Stimulated activated memory B cell treated with anti-CD40 and anti-IgM and Interleukin-4, amounts not matched to agents 10 μg/mL and 1 μg/mL and 100 μg/mL, for 72 hours (primary cell): Measurements from ENCODE around the gene CORO1C.

Experiments
- ATAC-seq: fragments of 150-1000 bp; cut with Tn5 transposase; 2 replicates; pipeline ENCODE4 v1.10.0; 2021
- H3K27ac Mint-ChIP-seq: one replicate; pipeline ENCODE4 v1.8.0; 2022; ENCODE audit warnings: mild to moderate bottlenecking, mixed read lengths
- H3K27me3 Mint-ChIP-seq: one replicate; pipeline ENCODE4 v1.8.0; 2022; ENCODE audit warnings: mixed read lengths
- H3K36me3 Mint-ChIP-seq: one replicate; pipeline ENCODE4 v1.8.0; 2022; ENCODE audit warnings: mixed read lengths
- H3K4me1 Mint-ChIP-seq: one replicate; pipeline ENCODE4 v1.8.0; 2022; ENCODE audit warnings: mixed read lengths
- H3K4me3 Mint-ChIP-seq: one replicate; pipeline ENCODE4 v1.8.0; 2022; ENCODE audit warnings: mild to moderate bottlenecking, moderate library complexity, mixed read lengths
- H3K9me3 Mint-ChIP-seq: one replicate; pipeline ENCODE4 v1.8.0; 2022; ENCODE audit warnings: mixed read lengths

CORO1C gene

DNA sequence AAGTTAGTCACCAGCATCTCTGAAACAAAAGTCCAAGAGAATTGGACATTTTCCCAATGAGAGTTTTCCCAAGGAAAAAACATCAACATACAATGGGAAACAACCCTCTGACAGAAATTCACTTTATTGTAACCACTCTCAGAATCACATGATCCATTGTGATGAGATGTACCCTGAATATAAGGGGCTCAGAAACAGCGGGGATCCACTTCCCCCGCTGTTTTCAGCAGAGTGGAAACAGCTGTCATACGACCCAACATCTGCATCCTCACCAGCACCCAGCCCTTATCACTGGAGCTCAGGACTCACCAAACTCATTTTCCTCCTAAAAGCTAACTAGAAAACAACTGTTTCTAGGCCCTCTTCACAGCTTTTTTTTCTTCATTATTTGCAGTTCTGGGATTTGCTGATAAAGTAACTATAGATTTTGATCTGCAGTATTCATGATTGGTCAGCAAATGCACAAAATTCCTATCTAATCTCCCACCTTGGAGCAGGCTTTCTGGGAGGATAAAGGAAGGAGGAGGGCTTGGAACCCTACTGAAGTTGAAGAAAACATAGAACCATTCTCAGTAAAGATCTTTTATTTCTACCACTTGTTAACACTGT is 31.3 kb downstream of the CORO1C start:
- Mint-ChIP-seq H3K4me3 (no peak overlapping the region), H3K9me3 (no peaks in the 10 kb centered on the region), H3K4me1 (peaks cover 34% of the 10 kb centered on the region), H3K36me3 (peaks cover 48% of the 10 kb centered on the region), H3K27ac (no peak overlapping the region), H3K27me3 (no peaks in the 10 kb centered on the region)
- ATAC-seq, result no peak

DNA sequence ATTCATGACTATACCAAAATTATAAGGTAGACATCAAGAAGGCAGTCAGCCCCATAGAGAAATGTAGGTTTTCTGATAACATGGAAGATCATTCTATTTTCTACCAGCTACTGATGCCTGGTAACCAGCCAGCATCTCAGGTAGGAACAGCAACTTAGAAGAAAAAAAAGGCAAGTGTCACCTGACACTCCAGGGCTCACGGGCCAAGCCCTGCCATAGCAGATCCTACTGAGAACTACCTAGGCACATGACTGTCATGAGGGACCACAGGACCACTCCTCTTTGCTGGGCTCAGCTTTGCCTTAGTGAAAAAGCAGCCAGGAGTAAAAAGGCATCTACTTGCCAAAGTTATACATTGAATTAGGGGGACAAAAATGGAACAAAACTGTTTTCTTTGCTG is 33.4 kb downstream of the CORO1C start:
- Mint-ChIP-seq H3K9me3 (no peaks in the 10 kb centered on the region), H3K36me3 (peaks cover 50% of the 10 kb centered on the region), H3K4me3 (no peak overlapping the region), H3K27me3 (no peaks in the 10 kb centered on the region), H3K4me1 (peaks cover 34% of the 10 kb centered on the region), H3K27ac (no peak overlapping the region)
- no peak for ATAC-seq

DNA sequence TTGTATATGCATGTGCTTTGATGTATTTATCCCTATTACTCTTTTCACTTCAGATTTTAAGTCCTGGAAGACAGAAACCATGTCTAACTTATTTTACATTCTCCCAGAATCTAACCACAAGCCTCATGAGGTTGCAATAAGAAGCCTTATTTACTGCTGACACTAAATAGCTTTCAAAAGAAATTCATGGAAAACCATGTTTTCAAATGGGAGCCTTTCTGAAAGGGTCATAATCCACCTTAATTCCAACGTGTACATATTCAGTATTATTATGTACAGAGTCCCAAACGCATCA is 34.4 kb downstream of the CORO1C start:
- Mint-ChIP-seq H3K4me3 (no peak overlapping the region), H3K27ac (no peak overlapping the region), H3K36me3 (peaks cover 50% of the 10 kb centered on the region), H3K27me3 (no peaks in the 10 kb centered on the region), H3K4me1 (peaks cover 36% of the 10 kb centered on the region), H3K9me3 (no peaks in the 10 kb centered on the region)
- no peak for ATAC-seq

DNA sequence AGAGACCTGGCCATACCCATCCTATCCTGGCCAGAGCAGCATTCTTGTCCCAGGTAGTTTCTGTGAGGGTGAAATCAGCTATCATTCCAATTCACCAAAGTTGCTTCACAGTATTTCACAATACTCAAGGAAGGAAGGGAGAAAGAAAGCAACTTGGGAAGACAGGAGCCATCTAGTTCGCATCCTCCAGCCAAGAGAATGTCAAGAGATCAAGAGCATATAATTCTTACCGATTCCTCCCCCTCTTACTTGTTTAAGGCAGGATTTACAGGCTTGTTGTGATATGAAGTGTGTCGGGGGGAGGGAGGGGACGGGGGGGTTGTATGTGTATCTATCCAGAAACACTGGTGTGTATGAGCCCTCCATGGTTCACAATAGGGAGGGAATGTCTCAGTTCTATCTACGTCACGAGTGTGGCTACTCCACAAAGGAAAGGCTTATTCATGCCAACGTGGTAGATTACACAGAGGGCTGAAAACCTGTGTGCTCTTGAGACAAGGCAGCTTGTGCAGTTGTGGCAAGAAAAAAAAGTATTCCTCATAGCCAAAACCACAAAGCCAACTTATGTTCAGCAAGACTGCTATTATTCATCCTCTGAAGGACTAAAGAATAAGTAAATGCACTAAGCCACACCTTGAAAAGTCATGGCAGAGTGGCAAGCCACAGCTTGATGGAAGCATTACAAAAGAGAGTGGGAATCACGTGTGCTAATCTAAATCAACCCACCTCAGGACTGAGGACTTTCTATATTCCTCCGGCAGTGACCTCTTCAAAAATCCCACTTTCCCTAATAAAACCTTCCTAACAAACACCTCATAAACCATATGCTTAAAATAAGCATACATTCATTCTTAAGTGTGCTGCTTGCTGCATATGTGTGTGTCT is 35.0 kb downstream of the CORO1C start:
- no peak for ATAC-seq
- Mint-ChIP-seq H3K4me3 (no peak overlapping the region), H3K4me1 (peaks cover 37% of the 10 kb centered on the region), H3K9me3 (no peaks in the 10 kb centered on the region), H3K27me3 (no peaks in the 10 kb centered on the region), H3K36me3 (peaks cover 50% of the 10 kb centered on the region), H3K27ac (peak overlapping the region; percentile 38)

DNA sequence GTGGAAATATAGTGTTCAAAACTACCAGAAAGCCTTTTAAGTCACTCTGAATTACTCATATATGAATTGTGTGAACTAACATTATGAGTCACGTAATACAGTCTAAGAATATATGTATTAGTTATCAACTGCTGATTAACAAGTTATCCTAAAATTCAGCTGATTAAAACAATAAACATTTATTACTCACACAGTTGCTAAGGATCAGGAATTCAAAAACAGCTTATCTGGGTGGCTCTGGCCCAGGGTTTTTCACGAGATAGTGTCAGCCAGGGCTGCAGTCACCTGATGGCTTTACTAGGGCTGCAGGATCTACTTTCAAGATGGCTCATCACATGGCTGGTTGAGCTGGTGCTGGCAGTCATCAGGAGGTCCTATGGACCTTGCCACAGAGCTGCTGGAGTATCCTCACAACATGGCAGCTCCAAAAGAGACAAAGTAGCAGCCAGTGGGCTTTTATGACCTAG is 36.5 kb downstream of the CORO1C start:
- ATAC-seq, result no peak
- Mint-ChIP-seq H3K4me3 (no peak overlapping the region), H3K27me3 (no peaks in the 10 kb centered on the region), H3K4me1 (peaks cover 52% of the 10 kb centered on the region), H3K27ac (peak overlapping the region; percentile 35), H3K9me3 (no peaks in the 10 kb centered on the region), H3K36me3 (peaks cover 35% of the 10 kb centered on the region)

DNA sequence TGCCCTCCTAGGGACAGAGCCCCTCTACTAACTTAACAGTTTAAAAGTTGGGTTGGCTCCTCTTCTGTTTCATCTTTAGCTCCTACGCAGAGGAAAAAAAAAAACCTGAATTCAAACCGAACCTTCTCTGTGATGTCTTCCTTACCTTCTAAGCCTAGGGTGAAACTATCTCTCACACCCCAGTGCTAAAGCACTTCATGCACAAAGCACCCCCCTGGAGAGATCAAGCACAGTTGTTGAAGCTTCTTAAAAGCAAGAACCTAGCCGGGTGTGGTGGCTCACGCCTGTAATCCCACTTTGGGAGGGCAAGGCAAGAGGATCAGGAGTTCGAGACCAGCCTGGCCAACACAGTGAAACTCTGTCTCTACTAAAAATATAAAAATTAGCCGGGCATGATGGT is 37.6 kb downstream of the CORO1C start:
- Mint-ChIP-seq H3K4me3 (no peak overlapping the region), H3K36me3 (peaks cover 28% of the 10 kb centered on the region), H3K9me3 (no peaks in the 10 kb centered on the region), H3K27ac (peak overlapping the region; percentile 65), H3K27me3 (no peaks in the 10 kb centered on the region), H3K4me1 (peaks cover 60% of the 10 kb centered on the region)
- ATAC-seq, result no peak

DNA sequence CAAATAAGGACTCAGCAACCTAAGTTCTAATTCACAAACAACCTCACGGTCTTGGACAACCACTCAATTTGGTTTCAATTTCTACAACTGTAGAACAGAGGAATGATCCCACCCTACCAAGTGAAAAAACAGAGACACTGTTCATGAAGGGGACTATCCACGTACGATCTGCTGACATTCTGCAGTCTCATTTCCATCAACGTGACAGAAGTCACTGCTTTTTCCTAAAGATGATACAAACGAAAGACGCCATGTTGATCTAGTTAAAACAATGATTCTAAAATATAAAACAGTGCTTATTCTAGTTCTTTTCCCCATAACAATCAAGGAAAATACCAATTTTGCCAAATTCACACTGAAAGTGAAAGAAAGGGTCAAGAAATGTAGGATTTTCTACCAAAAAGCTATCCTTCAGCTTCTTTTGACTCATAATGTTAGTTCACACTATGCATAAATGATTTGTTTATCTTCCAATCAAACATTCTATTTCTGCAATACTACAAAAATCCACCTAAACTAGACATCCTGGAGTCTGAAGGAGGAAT is 38.1 kb downstream of the CORO1C start:
- no peaks in the 10 kb centered on the region for H3K9me3 Mint-ChIP-seq
- H3K4me1 Mint-ChIP-seq, result peaks cover 60% of the 10 kb centered on the region
- no peak for ATAC-seq
- H3K27me3 Mint-ChIP-seq, result no peaks in the 10 kb centered on the region
- no peak overlapping the region for H3K4me3 Mint-ChIP-seq
- H3K36me3 Mint-ChIP-seq, result peaks cover 26% of the 10 kb centered on the region
- H3K27ac Mint-ChIP-seq, result peak overlapping the region; percentile 91

DNA sequence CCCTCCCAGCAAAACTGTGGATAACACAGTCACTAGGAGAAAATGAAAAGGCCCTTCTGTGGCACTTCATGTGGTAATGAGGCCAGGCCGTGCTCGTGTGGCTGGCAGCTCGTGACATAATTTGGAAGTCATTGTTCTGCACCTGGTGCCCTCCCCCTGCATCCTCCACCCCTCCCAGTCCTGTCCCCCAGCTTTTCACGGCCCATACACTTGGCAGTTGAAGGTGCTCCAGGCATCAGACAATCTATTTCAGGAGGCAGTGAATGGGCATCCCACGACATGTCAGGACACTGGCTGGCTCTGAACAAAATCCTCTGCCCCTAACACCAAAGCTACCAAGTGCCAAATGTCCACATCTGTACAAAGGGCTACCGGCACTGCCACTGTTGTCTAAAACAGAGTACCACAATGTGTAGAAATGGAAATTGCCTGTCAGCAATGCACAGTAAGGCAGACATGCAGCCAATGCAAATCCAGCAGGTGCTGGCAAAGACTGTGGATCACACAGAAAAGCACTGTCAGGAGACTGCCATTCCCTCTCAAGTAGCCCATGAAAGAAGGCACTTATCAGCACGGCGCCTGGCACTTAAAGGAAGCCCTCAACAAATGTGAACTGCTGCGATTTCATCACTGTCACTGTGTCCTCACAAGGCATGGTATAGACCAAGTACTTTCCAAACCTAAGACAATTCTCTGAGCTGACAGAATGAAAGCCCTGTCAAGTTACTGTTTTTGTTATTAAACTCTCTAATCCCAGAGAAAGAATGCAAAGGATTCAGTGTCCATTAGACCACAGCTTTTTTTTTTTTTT is 39.1 kb downstream of the CORO1C start:
- Mint-ChIP-seq H3K4me1 (peaks cover 60% of the 10 kb centered on the region), H3K4me3 (peak overlapping the region; percentile 66), H3K27me3 (no peaks in the 10 kb centered on the region), H3K9me3 (no peaks in the 10 kb centered on the region), H3K27ac (peak overlapping the region; percentile 91), H3K36me3 (peaks cover 26% of the 10 kb centered on the region)
- ATAC-seq, result peak; percentile 42

DNA sequence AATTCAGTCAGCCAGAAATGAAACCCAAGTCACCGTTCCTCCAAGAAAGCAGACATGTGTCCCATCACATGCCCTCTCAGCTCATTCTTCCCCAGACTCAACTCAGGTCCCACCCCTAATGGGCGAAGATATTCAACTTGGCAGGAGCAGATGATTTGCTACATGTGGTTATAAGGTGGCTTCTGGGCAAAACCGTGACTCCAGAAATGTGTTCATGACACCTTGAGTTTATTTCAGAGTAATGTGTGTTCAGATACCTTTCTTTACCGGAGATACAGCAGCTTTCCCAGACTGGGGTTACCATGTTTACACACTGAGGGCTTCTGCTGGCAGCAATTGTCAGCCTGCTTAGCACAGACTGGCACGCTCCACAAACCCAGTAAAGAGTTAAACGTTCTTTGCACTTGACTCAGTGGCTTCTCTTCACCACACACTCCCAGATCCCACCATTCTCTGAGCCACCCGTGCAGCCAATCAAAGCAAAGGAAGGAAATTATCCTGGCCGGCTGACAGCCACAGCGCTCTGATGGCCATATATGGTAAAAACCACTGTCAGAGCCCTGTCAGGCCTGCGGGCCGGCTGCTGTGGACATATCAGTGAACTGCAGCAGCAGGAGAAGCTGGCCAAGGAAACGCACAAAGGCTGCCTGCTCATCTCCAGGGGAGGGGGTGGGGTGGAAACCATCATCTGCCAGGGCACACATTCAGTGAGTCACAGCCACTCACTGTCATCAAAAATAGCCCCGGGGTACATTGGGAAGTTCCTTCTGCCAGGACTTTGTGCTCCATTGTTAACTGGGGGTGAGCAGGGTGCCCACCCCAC is 39.9 kb downstream of the CORO1C start:
- peaks cover 60% of the 10 kb centered on the region for H3K4me1 Mint-ChIP-seq
- H3K9me3 Mint-ChIP-seq, result no peaks in the 10 kb centered on the region
- H3K4me3 Mint-ChIP-seq, result peak overlapping the region; percentile 57

DNA sequence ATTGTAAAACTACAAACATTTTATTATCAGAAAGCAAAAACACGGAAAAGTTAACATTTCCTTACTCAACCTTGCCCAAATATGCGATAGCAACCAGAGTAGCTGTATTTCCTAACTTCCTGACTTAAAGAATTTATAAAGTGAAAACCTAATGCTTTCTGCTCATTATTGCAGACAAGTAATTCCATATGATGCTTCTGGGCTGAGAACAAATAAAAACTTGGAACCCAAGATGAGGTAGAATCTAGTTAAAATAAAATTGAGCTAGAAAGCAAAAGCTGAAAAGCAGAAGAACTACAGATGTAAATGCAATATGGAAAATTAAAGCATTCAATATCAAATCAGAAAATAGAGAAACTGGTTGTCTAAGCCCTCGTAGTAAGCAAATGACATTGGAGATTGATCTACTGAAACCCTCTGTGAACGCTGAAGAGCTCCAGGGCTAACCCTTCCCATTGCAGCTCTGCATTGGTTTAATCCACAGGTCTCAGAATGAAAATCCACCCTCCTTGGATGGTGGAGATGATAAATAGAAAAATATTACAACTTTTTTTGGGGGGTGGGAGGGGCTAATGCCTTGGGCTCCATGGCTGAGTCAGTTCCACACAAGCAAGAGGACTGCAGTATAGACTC is 40.7 kb downstream of the CORO1C start:
- H3K4me3 Mint-ChIP-seq, result peak overlapping the region; percentile 57
- H3K4me1 Mint-ChIP-seq, result peaks cover 57% of the 10 kb centered on the region
- H3K27me3 Mint-ChIP-seq, result no peaks in the 10 kb centered on the region
- peaks cover 13% of the 10 kb centered on the region for H3K36me3 Mint-ChIP-seq
- H3K27ac Mint-ChIP-seq, result peak overlapping the region; percentile 91
- H3K9me3 Mint-ChIP-seq, result no peaks in the 10 kb centered on the region
- no peak for ATAC-seq

More for the DNA sequence above, 39.9 kb downstream of the CORO1C start:
- peak; percentile 93 for ATAC-seq
- Mint-ChIP-seq H3K27ac (peak overlapping the region; percentile 91), H3K27me3 (no peaks in the 10 kb centered on the region), H3K36me3 (peaks cover 20% of the 10 kb centered on the region)

DNA sequence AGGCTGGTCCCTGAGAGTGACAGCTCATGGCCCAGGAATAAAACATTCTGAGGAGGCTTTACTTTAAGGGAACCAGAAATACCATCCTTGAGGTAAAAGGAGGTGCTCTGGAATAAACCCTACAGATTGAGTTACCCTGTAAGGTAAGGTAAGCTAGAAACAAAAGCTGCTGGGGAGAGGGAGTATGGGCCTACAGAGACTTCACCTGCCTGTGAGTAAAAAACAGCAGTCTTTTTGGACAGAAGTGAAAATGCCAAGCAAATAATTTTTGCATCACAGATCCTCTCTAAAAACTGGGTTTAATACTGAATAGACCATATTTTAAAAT is 41.2 kb downstream of the CORO1C start:
- no peaks in the 10 kb centered on the region for H3K27me3 Mint-ChIP-seq
- no peak for ATAC-seq
- H3K27ac Mint-ChIP-seq, result peak overlapping the region; percentile 91
- peaks cover 8% of the 10 kb centered on the region for H3K36me3 Mint-ChIP-seq
- no peaks in the 10 kb centered on the region for H3K9me3 Mint-ChIP-seq
- peak overlapping the region; percentile 38 for H3K4me3 Mint-ChIP-seq
- H3K4me1 Mint-ChIP-seq, result peaks cover 60% of the 10 kb centered on the region

DNA sequence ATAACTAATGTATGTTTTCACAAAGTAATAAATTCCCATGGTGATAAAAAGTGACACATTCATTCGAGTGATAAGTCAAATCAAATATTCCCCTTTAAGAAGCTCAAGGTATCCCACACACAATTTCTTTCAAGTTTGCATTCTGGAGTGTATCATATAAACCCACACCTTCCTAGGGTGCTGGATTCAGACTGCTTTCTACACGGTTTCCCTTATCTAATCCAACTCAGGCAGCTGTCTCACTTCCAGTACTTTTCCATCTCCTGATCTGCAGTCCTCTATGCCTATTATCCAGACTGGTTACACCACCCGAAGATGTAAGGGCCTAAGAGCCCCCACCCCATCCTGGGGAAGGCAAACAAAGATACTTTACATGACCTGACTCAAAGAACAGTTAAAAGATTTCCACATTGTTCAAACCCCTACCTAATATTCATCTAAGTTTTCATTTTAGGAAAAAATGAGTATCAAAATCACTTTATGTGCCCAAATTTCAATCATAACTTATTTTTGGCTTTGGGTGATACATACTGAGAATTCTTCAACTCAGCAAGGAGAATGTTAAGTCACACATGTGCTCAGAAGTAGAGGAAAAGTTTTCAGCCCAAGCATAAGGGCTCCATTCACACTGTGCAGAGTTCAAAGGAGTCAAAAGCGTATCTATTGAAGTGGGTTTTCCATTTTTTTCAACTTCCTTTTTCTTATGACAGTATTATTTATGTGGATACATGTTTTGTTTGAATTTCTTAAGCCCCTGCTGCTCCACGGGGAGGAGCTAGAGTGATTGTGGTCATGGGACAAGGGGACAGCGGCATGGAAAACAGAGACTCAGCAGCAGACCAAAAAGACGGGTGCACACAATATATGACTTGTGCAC is 41.8 kb downstream of the CORO1C start:
- H3K36me3 Mint-ChIP-seq, result peaks cover 6% of the 10 kb centered on the region
- peak overlapping the region; percentile 91 for H3K27ac Mint-ChIP-seq
- peaks cover 59% of the 10 kb centered on the region for H3K4me1 Mint-ChIP-seq
- H3K9me3 Mint-ChIP-seq, result no peaks in the 10 kb centered on the region
- ATAC-seq, result peak; percentile 39
- peak overlapping the region; percentile 50 for H3K4me3 Mint-ChIP-seq
- no peaks in the 10 kb centered on the region for H3K27me3 Mint-ChIP-seq

DNA sequence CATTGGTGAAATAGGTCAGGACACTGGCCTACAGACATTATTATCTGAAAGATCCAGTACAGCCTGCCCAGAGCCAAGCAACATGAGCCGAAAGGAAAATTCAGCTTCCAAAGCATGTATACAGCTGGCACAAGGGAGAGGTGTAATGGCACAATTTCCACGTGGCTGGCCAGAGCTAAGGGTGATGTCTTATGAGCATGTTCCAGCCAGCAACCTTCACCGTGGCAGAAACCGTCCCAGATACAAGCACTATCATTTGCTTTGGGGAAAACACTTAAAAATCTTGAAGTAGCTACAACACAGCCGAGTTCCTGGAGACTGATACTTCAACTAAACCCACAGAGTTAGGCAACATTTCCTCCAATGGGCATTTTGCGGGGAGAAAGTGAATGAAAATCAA is 44.5 kb downstream of the CORO1C start:
- Mint-ChIP-seq H3K4me1 (peaks cover 54% of the 10 kb centered on the region), H3K9me3 (no peaks in the 10 kb centered on the region), H3K27me3 (no peaks in the 10 kb centered on the region), H3K4me3 (no peak overlapping the region), H3K36me3 (peaks cover 9% of the 10 kb centered on the region), H3K27ac (no peak overlapping the region)
- ATAC-seq, result no peak
